EL (cell line): ENCODE results near the gene MYBPC1.
"Not testable (repeated sequence)": the region's sequence is repeated elsewhere in the genome, so short reads cannot be mapped to it uniquely, and the experiment has no call there.

Experiments
- DNase-seq: peaks from one replicate; pipeline ENCODE4 v3.0.0-alpha.2; 2016

Gene MYBPC1

GRCh38 chr12:101594700-101595099 is at the start of gene MYBPC1:
Gene MYBPC1 (plus strand): TSS chr12:101594971. CDS start chr12:101595071, 100 bp downstream.
- no peak for DNase-seq

- DNase-seq: no peak
Measured at GRCh38 chr12:101551362-101552114, 43.2 kb upstream of the MYBPC1 start.

DNA sequence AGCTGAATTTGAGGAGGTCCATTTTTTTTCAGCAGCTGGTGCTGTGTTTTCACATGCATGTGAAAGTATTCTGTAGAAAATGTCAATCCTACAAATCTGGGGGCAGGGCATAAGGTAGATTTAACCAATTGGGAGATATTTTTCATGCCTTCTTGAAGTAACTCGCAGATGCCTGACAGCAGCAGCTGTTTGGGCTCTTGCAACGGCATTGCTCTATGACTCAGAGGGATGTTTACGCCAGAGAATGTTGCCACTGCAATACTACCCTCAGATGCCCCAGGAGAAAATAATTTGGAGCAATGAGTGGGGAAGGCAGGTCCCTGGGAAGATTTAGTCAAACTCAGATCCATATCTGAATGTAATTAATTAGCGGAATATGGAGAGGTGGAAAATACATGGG is 42.5 kb upstream of the MYBPC1 start:
- DNase-seq: peak; percentile 23

DNA sequence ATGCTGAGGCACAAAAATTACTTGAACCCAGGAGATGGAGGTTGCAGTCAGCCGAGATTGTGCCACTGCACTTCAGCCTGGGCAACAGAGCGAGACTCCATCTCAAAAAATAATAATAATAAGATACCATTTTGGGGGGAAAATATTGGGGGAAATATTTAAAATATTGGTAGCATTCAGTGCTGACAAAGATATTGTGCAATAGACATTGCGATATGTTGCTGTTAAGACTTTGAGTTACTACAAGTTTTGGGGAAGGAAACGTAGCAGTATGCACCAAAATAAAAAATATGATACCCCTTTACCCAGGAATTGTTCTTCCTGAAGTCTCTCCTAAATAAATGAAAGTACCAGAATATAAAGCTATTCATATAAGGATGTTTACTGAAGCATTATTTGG is 37.7 kb upstream of the MYBPC1 start:
- DNase-seq: no peak

- not testable (repeated sequence) for DNase-seq
Measured at GRCh38 chr12:101558726-101559125, 36.0 kb upstream of the MYBPC1 start.

DNA sequence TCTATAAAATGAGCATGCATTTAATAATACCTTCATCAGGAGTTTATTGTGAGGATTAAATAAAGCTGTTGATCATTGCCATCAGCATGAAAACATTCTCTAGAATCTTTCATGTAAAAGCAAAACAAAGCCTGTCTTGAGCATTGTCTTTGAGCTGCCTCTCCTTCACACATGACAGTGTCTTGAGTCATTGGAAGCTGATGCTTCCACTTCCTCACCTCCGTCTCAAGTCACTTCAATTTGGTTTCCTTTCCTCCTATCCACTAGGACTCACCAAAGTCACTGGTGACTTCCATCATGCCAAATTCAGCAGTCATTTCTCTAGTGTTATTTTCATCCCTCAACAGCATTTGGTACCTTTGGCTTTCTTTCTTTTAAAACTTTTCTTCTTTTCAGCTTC is 31.6 kb upstream of the MYBPC1 start:
- DNase-seq: no peak

DNA sequence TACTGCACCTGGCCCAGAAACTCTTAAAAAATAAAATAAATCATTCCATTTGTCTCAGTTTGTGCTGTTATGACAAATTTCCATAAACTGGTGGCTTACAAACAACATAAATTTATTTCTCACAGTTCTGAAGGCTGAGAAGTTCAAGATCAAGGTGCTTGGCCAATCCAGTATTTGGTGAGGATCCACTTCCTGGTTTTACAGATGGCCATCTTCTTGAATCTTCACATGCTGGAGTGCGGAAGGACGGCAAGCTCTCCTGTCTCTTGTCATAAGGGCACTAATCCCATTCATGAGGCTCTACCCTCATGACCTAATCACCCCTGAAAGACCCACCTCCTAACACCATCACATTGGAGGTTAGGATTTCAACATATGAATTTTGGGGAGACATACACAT is 29.9 kb upstream of the MYBPC1 start:
- DNase-seq: peak; percentile 2

DNA sequence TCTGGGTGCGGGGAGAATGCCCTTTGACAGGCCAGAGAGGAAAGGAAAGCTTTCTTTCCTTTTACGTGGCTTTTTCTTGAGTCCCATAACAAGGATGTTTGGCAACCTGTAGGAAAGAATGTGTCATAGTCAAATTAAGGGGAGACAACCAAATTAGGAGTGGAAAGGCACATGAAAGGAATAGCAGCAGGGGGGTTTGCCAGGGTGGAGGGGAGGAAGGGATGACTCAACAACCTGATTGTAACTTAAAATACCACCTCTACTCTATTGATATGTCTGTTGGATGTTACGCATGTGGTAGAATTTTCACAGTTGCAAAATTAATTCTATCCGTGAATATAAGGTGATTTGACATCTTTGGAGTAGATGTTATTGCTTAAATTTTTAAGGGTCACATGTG is 28.5 kb upstream of the MYBPC1 start:
- no peak for DNase-seq

- DNase-seq: no peak
Measured at GRCh38 chr12:101567918-101568317, 26.9 kb upstream of the MYBPC1 start.

GRCh38 chr12:101570047-101570446 is 24.7 kb upstream of the MYBPC1 start:
- peak; percentile 42 for DNase-seq

DNA sequence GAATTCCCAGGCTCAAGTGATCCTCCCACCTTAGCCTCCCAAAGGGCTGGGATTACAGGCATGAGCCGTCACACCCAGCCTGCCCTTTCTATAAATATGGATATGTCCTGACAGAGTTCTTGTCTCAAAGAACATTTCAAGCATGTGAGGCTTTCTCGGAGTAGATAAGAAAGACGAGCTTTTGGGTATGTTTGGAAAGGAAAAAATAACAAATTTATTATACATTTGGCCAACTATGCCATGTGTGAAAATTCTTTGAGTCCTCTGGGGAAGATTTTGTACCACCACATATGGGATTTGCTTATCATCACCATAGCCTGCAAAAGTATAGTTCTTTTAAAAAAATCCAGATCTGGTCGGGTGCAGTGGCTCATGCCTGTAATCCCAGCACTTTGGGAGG is 23.7 kb upstream of the MYBPC1 start:
- no peak for DNase-seq

DNA sequence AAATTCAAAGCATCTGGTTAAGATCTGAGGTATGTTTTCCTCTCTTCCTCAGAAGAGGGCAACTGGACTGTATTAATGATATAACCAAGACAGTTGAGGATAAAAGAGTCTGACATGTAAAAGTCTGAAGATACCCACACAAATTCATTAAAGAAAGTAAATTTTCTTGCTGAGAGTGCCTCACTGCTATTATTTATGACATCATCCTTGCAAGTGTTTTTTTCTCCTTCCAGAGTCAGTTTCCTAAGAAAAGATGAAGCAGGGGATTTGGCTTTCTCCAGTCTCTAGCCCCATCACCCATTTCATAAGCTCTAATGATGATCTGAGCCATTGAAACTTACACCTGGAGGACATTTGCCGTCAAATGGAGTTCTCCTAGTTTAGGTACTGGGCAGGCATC is 21.0 kb upstream of the MYBPC1 start:
- DNase-seq: no peak

DNA sequence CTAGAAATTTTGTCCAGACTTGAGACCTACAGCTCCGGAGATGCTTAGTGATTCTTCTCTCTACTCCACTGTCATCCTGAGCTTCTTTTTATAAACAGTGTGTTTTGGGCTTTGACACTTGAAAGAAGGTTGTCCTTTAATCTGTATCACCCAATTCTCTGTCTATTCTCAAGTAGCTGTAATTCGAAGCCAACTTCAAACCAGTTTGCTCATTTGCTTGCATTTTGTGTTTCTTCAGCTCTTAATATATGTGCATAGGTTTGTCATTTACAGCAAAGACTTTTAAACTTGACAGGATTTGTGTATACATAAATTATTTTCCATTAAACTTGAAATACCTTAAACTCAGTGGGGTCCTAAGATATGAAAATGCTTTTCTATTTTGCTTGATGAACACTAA is 16.4 kb upstream of the MYBPC1 start:
- no peak for DNase-seq

GRCh38 chr12:101581190-101581589 is 13.6 kb upstream of the MYBPC1 start:
- no peak for DNase-seq

GRCh38 chr12:101582937-101583336 is 11.8 kb upstream of the MYBPC1 start:
- DNase-seq: no peak

DNA sequence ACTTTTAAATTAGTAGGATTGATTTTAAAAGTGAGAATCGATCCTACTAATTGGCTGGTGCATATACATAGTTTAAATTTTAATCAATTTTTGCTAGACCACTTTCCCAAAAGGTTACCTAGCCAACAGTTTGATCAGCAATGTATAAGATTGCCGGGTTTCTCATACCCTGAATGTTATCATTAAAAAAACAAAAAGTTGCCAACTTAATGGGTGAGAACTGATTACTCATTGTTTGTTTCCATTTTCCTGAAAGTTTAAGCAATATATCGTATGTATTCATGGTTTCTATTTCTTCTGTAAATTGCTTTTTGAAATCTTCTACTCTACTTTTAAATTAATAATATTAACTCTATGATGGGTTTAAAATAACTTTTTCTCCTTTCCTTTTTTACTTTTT is 4.4 kb upstream of the MYBPC1 start:
- no peak for DNase-seq

DNA sequence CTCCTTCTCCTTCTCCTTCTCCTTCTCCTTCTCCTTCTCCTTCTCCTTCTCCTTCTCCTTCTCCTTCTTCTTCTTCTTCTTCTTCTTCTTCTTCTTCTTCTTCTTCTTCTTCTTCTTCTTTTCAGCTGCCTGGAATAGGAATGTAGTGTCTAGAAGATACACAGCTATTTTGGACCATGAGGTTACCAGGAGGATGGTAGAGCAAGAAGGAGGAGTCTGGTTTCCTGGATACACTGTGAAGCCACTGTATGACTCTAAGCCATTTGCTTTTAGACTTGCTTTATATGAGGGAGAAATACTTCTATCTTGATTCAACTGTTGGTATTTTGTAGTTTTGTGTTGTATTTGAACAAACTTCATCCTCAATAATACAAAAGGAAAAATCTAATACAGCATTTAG is 3.0 kb upstream of the MYBPC1 start:
- DNase-seq: no peak

DNA sequence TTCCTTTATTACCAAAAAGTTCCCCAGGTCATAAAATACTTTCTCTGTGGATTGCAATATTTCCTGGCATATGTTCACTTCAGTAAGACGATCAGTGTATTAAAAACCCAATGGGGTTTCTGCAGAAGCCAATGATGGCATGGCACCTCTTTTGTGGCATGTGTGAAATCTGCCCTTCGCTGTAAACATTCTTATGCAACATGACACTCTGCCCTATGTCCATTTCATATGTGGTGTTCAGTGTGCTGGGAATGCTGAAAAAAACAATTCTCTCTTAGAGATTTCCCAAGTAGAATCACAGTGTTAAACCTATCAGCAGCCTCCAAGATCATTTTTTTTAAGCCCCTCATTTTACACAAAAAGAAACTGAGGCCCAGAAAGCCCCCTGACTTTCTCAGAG is 2.3 kb upstream of the MYBPC1 start:
- DNase-seq: no peak

DNA sequence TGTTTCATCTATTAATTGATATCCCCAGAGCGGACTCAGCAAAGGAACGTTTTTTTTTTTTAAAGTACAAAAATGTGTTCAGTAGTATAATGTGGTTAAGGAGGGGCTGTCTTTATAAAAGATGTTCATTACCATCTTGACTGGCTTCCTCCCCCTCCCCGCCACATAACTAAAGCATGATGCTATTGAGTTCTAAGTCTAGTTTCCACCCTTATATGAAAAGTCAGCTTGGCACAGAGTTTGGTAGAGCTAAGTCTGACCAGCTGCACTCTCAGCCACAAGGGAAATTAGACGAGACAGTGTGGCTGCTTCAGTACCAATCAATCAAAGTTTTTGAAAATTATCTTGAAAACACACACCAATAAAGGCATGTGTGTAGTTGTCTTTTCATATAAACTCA is 1.9 kb upstream of the MYBPC1 start:
- DNase-seq: no peak

DNA sequence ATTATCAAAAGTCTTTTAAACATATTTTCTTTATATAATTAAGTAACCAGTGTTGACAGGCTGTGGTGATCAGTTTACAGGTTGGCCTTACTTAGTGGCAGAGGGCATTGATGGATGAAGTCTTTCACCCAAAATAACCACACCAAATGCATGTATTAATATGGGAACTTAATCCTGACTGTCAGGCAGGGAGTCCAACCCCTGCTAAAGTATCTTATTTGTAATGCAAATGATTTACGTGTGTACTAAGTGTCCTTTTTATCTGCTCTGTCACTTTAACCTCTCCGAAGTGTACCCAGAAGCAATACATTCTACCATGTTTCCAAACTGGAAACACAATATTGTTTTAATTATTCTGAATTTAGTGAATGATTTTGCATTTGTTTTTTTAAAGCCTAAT is 1.4 kb downstream of the MYBPC1 start:
- DNase-seq: no peak

GRCh38 chr12:101597164-101597563 is 2.4 kb downstream of the MYBPC1 start:
- no peak for DNase-seq

GRCh38 chr12:101598483-101598882 is 3.7 kb downstream of the MYBPC1 start:
- no peak for DNase-seq

GRCh38 chr12:101599311-101599710 is 4.5 kb downstream of the MYBPC1 start:
- no peak for DNase-seq

DNA sequence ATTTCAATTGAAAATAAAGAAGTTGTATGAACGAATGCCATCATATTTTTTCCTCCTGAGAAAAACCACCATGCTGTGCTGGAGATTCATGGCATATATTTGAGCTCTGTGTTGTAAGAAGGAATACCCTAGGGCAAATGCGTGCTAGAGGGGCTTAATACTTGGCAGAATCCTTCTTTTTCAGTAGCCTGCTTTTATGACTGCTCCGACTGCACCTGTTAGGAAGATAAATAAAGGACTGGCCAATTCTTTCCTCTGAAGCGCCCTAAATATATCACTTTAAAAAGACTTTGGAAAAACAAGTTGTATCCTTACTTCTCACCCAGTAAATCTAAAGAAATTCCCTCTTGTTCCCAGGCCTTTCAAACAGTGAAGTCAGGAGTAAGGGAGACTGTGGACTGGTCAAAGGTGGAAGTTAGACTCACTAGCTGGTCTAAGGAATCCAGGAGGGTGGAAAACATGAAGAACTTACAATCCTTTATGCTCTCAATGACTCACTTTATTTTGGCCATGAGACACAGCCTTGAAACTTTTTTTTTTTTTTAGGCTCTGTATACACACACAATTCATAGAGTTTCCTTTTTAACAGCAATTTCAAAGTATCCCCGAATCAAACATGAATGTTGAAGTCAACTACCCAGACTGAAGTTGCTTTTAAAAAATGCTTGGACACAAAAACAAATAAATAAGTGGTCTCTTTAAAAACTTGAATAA is 5.2 kb downstream of the MYBPC1 start:
- DNase-seq: no peak

DNA sequence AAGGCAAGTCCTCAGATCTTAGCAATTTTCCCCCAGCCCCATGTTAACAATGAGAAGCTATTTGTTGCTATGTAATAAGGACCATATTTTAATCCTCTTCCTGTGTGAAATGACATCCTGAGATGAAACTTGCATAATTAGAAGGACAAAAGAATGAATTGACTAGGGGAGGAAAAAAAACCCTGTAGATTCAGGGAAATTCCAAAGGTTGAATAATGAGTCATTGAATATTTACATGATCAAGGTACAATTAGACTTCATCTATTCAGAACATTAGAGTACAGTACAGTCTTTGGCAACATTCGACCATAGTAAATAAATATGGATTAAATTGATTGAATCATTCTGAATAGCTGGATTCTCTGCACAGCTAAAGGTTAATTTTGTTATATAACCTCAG is 9.4 kb downstream of the MYBPC1 start:
- no peak for DNase-seq
